SJSA1 (cell line): Measurements from ENCODE around the gene FAM184A. TPM values are rescaled to one million over a fixed set of nuclear protein-coding genes. Genes with fewer than 3 reads are reported as not detected.

ENCODE experiments used
- DNase-seq, 2 experiments: peaks; one replicate each; pipeline ENCODE4 v3.0.0-alpha.2; 2015 to 2020; ENCODE audit warnings: low spot score in 2 of 2, low read depth in 1 of 2
- H3K27ac ChIP-seq: fragments of 250-450 bp; sonication (Bioruptor Pico); 2 replicates; pipeline ENCODE4 v1.5.1; 2020; ENCODE audit warnings: mild to moderate bottlenecking, moderate library complexity
- H3K27me3 ChIP-seq: fragments of 250-450 bp; sonication (Bioruptor Pico); replicated peaks from 2 replicates; pipeline ENCODE4 v1.5.1; 2020; ENCODE audit warnings: mild to moderate bottlenecking, moderate library complexity
- H3K36me3 ChIP-seq: fragments of 250-450 bp; sonication (Bioruptor Pico); 2 replicates; pipeline ENCODE4 v1.5.1; 2020; ENCODE audit warnings: mild to moderate bottlenecking
- H3K4me1 ChIP-seq: fragments of 250-450 bp; sonication (Bioruptor Pico); replicated peaks from 2 replicates; pipeline ENCODE4 v1.6.1; 2021; ENCODE audit warnings: mild to moderate bottlenecking
- H3K4me3 ChIP-seq: fragments of 250-450 bp; sonication (Bioruptor Pico); 2 replicates; pipeline ENCODE4 v1.5.1; 2020; ENCODE audit warnings: mild to moderate bottlenecking
- H3K9me3 ChIP-seq: fragments of 250-450 bp; sonication (Bioruptor Pico); replicated peaks from 2 replicates; pipeline ENCODE4 v1.5.1; 2020; ENCODE audit warnings: mild to moderate bottlenecking
- total RNA-seq: library from RNA; depleted of rRNA; stranded (reverse); fragments of >200 nt; shearing (Covaris generic); gene quantifications from 2 replicates; pipeline ENCODE4 v1.2.3, GENCODE V29; 2014

Gene FAM184A
- total RNA-seq, 1 experiment from 2014 or later: not detected

DNA sequence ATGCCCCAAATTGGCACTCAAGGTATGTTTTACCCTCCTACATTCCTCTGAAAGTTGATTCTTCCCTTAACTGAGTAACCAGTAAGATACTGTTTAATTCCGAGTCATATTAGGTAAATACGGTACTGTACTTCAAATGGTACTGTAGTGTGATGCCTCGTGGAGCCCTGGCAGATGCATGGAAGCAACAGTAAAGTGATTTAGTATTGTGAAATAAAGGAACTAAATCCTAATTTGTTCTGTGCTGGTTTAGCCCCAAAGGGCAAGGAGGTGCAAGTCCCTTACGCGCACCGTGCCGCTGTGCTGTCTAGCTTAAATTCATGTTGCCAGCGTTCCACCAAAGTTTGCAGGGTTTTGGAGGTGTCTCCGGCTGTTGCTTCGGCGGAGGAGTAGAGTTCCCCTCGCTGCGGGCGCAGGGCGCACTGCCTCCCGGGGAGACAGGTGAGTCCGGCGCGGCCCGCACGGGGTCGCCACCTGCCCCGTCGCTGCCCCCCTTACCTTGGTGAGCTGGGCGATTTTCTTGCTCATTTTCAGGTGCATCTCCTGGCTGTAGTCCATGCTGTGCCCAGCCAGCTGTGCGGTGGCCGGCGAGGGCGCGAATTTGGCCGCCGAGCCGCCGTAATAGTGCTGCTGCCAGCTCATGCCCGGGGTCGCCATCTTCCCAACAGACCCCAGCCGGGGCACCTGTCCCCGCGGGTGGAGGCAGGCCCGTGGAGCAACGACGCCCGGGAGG, 655 bp downstream of the FAM184A start:
- DNase-seq: no peak
- no peak overlapping the region for H3K27ac ChIP-seq
- no peaks in the 10 kb centered on the region for H3K36me3 ChIP-seq
- peak overlapping the region; percentile 44 for H3K4me3 ChIP-seq
- H3K9me3 ChIP-seq: no peaks in the 10 kb centered on the region; the same call in 1 of the 2 replicates
- H3K27me3 ChIP-seq: peaks cover 47% of the 10 kb centered on the region
- H3K4me1 ChIP-seq: peaks cover 12% of the 10 kb centered on the region

DNA sequence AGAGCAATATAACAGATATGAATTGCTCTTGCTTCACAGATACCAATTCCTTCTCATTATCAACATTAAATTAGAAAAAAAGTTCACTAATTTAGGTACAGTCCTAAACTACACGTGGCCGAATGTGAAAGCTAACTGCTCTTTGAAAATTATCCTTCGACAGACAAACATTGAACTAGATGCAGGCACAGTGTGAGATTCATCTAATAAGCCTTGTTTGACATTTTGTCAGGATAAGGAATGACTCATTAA, 1.1 kb downstream of the FAM184A start:
- no peak overlapping the region for H3K27ac ChIP-seq
- H3K9me3 ChIP-seq: no peaks in the 10 kb centered on the region; the same call in 1 of the 2 replicates
- H3K4me1 ChIP-seq: peaks cover 12% of the 10 kb centered on the region
- no peak for DNase-seq
- H3K36me3 ChIP-seq: no peaks in the 10 kb centered on the region
- H3K4me3 ChIP-seq: no peak overlapping the region
- H3K27me3 ChIP-seq: peaks cover 47% of the 10 kb centered on the region

DNA sequence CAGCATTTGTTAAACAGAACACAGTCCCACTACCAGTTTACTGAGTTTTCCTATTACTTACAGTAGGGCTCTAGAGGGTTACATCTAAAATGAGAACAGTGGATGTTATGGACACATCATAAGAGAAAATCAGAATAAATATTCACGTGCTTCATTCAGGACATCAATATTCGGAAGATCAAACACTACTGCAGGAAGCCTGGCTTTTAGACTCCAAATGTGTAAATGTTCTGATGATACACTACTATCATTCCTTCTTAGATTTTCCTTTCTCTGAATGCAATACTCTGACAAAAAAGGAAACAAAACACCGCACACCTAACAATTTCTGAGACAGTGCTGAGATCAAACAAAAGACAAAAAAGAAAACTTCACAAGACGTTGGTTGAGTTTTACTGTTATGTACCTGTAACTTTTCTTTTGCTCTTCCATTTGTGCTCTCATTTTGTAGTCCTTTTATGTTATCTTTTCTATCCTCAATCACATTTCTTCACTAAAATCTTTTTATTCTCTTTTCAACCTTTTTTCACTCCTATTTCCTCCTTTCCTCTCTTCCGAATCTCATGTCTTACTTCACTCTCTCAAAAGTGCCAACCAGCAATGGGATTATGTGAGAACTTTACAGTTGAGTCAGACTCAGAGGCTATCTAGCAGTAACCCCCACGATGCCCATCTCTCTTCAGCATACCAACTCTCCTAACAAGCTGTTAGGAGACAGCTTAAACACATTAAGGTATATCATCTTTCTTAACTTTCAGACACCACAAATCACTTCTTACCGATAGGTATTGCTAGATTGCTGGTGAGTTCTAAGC, 1.7 kb downstream of the FAM184A start:
- Histone ChIP-seq H3K27me3 (peaks cover 47% of the 10 kb centered on the region), H3K27ac (no peak overlapping the region), H3K4me3 (no peak overlapping the region), H3K9me3 (no peaks in the 10 kb centered on the region; the same call in 1 of the 2 replicates), H3K36me3 (no peaks in the 10 kb centered on the region), H3K4me1 (peaks cover 12% of the 10 kb centered on the region)
- no peak for DNase-seq

DNA sequence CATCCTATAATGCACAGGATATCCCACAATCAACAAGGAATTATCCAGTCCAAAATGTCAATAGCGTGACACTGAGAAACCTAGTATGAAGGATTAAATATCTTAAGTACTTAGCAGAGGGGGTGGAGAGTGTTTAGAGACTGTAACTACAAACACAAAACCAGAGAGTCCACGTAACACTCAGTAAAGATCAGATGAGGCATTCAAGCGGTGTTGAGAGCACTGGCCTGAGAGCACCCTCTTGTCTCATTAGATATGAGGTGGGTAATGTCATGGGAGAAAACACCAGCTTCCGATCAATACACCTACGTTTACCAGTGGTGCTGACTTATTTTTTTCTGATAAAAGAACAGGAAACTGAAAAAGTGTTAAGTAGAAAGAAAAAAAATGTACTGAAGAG, 2.3 kb downstream of the FAM184A start:
- Histone ChIP-seq H3K4me1 (peaks cover 12% of the 10 kb centered on the region), H3K27me3 (peaks cover 47% of the 10 kb centered on the region), H3K36me3 (no peaks in the 10 kb centered on the region), H3K9me3 (no peaks in the 10 kb centered on the region; the same call in 1 of the 2 replicates), H3K27ac (no peak overlapping the region), H3K4me3 (no peak overlapping the region)
- no peak for DNase-seq

DNA sequence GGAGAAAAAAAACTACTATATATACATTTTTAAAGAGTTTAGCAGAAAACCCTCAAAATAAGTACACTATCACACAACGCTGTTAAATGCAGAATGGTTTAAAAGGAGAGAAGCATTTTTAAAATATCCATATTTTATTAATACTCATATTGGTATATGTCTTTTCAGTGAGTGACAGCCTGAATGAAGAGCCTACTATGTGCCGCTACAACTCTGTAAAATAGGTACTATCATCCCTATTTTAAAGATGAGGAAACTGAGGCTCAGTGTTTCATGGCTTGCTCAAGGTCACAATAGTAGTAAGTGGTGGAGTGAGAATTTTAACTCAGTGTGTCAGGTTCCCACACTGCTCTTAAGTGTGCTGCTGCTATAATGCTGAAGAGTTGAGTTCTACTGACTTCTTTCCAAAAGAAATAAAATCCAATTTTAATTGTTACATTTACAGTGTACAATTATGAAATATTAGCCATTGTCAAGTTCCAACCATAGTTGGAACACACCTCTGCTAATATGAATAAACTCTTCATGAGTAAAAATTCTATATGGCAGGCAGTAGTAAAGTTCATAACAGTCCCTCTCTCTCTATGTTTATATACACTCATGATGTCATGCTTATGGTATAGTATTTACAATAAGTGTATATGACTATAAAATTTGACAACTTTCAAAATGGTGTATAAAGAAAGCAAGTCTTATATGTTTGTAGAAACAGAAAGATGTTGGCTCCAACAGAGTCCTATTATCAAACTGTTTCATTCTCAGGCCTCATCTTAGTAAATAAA, 3.1 kb downstream of the FAM184A start:
- peaks cover 47% of the 10 kb centered on the region for H3K27me3 ChIP-seq
- H3K4me3 ChIP-seq: no peak overlapping the region
- no peak overlapping the region for H3K27ac ChIP-seq
- peaks cover 12% of the 10 kb centered on the region for H3K4me1 ChIP-seq
- H3K9me3 ChIP-seq: no peaks in the 10 kb centered on the region; the same call in 1 of the 2 replicates
- no peak for DNase-seq
- H3K36me3 ChIP-seq: no peaks in the 10 kb centered on the region

- no peaks in the 10 kb centered on the region for H3K36me3 ChIP-seq
- H3K4me3 ChIP-seq: no peak overlapping the region
- H3K4me1 ChIP-seq: peaks cover 7% of the 10 kb centered on the region
- H3K9me3 ChIP-seq: no peaks in the 10 kb centered on the region; the same call in 1 of the 2 replicates
- H3K27ac ChIP-seq: no peak overlapping the region
- H3K27me3 ChIP-seq: peaks cover 34% of the 10 kb centered on the region
- no peak for DNase-seq
Measured at GRCh38 chr6:119073307-119074051, 5.0 kb downstream of the FAM184A start.

DNA sequence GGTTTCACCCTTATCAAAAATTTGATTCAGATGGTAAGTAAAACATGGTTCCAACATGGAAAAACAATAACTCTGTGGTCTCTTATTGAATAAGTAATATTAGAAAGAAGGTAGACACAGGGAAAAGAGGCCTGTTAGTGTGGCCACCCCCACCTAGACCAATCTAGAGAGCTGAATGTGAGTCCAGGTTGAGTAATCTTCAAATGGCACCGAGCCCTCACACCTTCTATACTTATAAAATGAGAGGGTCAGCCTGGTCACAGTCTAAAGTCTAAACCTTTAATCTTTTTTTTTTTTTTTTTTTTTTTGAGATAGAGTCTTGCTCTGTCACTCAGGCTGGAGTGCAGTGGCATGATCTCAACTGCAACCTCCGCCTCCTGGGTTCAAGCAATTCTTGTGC, 6.9 kb downstream of the FAM184A start:
- Histone ChIP-seq H3K4me1 (no peaks in the 10 kb centered on the region), H3K27ac (no peak overlapping the region), H3K27me3 (peaks cover 15% of the 10 kb centered on the region), H3K36me3 (no peaks in the 10 kb centered on the region), H3K9me3 (no peaks in the 10 kb centered on the region), H3K4me3 (no peak overlapping the region)
- DNase-seq: no peak

DNA sequence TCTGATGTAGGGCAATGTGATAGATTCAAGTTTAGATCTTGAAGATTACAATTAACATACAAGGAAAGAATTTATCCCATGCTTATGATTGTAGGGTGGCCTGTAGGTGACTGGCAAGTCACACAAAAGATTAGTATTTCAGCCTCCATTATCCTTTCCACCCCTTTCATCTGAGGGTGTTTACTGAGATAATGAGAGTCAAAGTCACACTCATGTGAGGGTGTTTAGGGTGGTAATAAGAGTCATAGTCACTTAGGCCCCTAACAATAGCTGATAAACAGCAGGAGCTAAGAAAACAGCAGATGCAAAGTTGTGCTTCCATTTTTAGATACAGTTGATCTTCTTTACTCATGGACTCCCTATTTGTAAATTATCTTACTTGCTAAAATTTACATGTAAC, 11.4 kb downstream of the FAM184A start:
- Histone ChIP-seq H3K27me3 (no peaks in the 10 kb centered on the region), H3K9me3 (no peaks in the 10 kb centered on the region), H3K4me1 (no peaks in the 10 kb centered on the region), H3K36me3 (no peaks in the 10 kb centered on the region), H3K27ac (no peak overlapping the region), H3K4me3 (no peak overlapping the region)
- no peak for DNase-seq

- H3K4me3 ChIP-seq: no peak overlapping the region
- H3K4me1 ChIP-seq: no peaks in the 10 kb centered on the region
- no peak for DNase-seq
- H3K27me3 ChIP-seq: no peaks in the 10 kb centered on the region
- H3K27ac ChIP-seq: no peak overlapping the region
- H3K9me3 ChIP-seq: no peaks in the 10 kb centered on the region
- H3K36me3 ChIP-seq: no peaks in the 10 kb centered on the region
Measured at GRCh38 chr6:119066517-119066916, 11.9 kb downstream of the FAM184A start.

- Histone ChIP-seq H3K4me1 (no peaks in the 10 kb centered on the region), H3K9me3 (no peaks in the 10 kb centered on the region), H3K36me3 (no peaks in the 10 kb centered on the region), H3K27ac (no peak overlapping the region), H3K27me3 (no peaks in the 10 kb centered on the region), H3K4me3 (no peak overlapping the region)
- no peak for DNase-seq
Measured at GRCh38 chr6:119065955-119066354, 12.5 kb downstream of the FAM184A start.

DNA sequence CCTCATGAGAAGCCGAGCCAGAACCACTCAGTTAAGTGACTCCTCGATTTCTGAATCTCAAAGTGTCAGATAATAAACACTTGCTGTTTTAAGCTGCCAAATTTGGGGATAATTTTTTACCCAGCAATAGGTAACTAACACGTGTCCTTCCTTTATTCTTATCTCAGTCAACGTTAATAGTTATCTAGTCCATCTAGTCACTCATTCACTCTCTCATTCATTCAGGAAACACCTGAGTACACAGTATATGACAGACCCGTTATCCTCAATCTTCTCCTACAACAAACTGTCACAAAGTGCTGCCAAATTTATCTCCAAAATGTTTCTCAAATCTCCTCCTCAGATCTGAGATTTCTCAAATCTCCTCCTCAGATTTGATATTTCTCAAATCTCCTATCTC, 13.1 kb downstream of the FAM184A start:
- Histone ChIP-seq H3K9me3 (no peaks in the 10 kb centered on the region), H3K36me3 (no peaks in the 10 kb centered on the region), H3K27ac (no peak overlapping the region), H3K4me3 (no peak overlapping the region), H3K27me3 (no peaks in the 10 kb centered on the region), H3K4me1 (no peaks in the 10 kb centered on the region)
- no peak for DNase-seq

GRCh38 chr6:119063491-119063890, 15.0 kb downstream of the FAM184A start:
- Histone ChIP-seq H3K9me3 (no peaks in the 10 kb centered on the region), H3K4me3 (no peak overlapping the region), H3K4me1 (no peaks in the 10 kb centered on the region), H3K27me3 (no peaks in the 10 kb centered on the region), H3K27ac (no peak overlapping the region), H3K36me3 (no peaks in the 10 kb centered on the region)
- DNase-seq: no peak

DNA sequence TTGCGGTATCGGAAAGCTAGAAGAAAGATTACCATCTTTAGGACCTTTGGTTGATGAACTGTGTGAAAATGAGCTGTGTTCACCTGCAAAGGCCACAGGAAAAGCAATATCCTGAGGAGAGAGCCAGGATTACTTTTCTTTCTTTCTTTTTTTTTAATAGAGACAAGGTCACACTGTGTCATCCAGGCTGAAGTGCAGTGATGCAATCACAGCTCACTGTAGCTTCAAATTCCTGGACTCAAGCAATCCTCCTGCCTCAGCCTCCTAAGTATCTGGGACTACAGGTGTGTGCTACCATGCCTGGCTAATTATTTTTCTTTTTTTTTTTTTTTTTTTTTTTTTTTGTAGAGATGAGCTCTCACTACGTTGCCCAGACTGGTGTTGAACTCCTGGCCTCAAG, 17.2 kb downstream of the FAM184A start:
- Histone ChIP-seq H3K27ac (no peak overlapping the region), H3K27me3 (no peaks in the 10 kb centered on the region), H3K4me1 (no peaks in the 10 kb centered on the region), H3K4me3 (no peak overlapping the region), H3K9me3 (no peaks in the 10 kb centered on the region), H3K36me3 (no peaks in the 10 kb centered on the region)
- no peak for DNase-seq
